ENCODE data around the gene PHF21B. TPM values are rescaled to one million over a fixed set of nuclear protein-coding genes. Genes with fewer than 3 reads are reported as not detected.

PHF21B gene
- total and polyA plus RNA-seq, 2 experiments from 2014 or later = 20.6 to 149 TPM

GRCh38 chr22:44906248-44906936 lies 103.4 kb downstream of the PHF21B start:
- Histone ChIP-seq H3K27ac (ENCODE audit: low read depth) (no peak overlapping the region), H3K27me3 (ENCODE audit: insufficient read depth) (no peaks in the 10 kb centered on the region), H3K4me3 (no peak overlapping the region), H4K20me1 (replicated peaks; ENCODE audit: insufficient read depth) (no peaks in the 10 kb centered on the region; the same call in 1 of the 2 replicates), H3K36me3 (ENCODE audit: insufficient read depth) (peaks cover 32% of the 10 kb centered on the region), H3K79me2 (replicated peaks; ENCODE audit: insufficient read depth) (no peaks in the 10 kb centered on the region), H3K4me2 (no peak overlapping the region), H3K4me1 (ENCODE audit: insufficient read depth) (no peaks in the 10 kb centered on the region), H3F3A (replicated peaks; ENCODE audit: low read depth) (no peaks in the 10 kb centered on the region), H2AFZ (no peak overlapping the region), H3K9me2 (ENCODE audit: insufficient read depth) (no peaks in the 10 kb centered on the region)
- Mint-ChIP-seq H3K4me1 (no peaks in the 10 kb centered on the region), H3K4me3 (no peak overlapping the region), H3K9me3 (peaks cover 29% of the 10 kb centered on the region), H3K27me3 (ENCODE audit: insufficient read depth, low read depth, poor library complexity) (no peaks in the 10 kb centered on the region), H3K27ac (no peak overlapping the region), H3K36me3 (ENCODE audit: low read depth) (peaks cover 74% of the 10 kb centered on the region)
- TF ChIP-seq REST (IDR thresholded peaks at IDR 0.05; ENCODE audit: unreplicated experiment) (no peak), EZH2phosphoT487 (IDR thresholded peaks at IDR 0.05; ENCODE audit: unreplicated experiment) (no peak), JUNB (IDR thresholded peaks at IDR 0.05; ENCODE audit: unreplicated experiment) (no peak), ETS1 (IDR thresholded peaks at IDR 0.05) (no peak), CREB1 (CRISPR knock-in tag; IDR thresholded peaks at IDR 0.05; ENCODE audit: low read depth) (no peak), ZNF114 (CRISPR knock-in tag; IDR thresholded peaks at IDR 0.05) (no peak), STAT1 (IDR thresholded peaks at IDR 0.05; ENCODE audit: unreplicated experiment) (no peak), ZNF331 (CRISPR knock-in tag; IDR thresholded peaks at IDR 0.05; ENCODE audit: low read depth) (no peak), CTCF (conservative IDR thresholded peaks at IDR 0.05; ENCODE audit: low read depth in 2 of 2) (no peak), EZH2 (IDR thresholded peaks at IDR 0.05; ENCODE audit: low read depth, unreplicated experiment) (no peak), ZNF462 (CRISPR knock-in tag; IDR thresholded peaks at IDR 0.05) (no peak), NANOG (IDR thresholded peaks at IDR 0.05; ENCODE audit: borderline replicate concordance) (no peak), POLR2AphosphoS5 (IDR thresholded peaks at IDR 0.05; ENCODE audit: low read depth) (no peak)
- DNase-seq (ENCODE audit: low spot score) = no peak
- ATAC-seq = no peak
